ENCODE results near the gene EXOC5.

Gene EXOC5

DNA sequence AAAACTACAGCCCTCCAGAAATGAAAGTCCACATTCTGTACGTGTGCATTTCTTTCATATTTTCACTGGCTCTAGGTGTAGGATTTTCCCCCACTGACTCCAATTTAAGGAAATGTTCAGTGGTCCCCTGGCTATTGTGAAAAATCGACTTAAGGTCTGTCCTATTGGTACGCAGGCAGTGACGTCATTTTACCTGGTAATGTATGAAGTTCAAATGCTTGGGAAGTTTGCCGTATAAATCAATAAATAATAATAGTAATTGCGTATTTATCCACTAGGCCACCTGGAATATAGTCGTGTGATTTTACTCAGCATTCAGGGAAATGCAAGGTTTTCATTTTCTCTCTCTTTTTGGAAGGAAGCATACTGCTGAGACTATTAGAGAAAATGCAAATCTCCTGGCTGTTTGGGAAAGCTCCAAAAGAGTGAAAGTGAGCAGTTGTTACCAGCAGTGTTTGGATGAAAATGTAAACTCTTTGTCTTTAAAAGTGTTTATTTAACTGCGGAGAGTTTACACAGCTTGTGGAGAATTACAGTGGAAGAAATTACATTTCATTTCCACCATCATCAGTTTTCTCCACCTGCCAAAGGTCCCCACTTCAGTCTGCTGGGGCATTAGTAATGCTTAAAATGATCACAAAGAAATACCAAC, 107.0 kb downstream of the EXOC5 start:
- DNase-seq, result no peak

DNA sequence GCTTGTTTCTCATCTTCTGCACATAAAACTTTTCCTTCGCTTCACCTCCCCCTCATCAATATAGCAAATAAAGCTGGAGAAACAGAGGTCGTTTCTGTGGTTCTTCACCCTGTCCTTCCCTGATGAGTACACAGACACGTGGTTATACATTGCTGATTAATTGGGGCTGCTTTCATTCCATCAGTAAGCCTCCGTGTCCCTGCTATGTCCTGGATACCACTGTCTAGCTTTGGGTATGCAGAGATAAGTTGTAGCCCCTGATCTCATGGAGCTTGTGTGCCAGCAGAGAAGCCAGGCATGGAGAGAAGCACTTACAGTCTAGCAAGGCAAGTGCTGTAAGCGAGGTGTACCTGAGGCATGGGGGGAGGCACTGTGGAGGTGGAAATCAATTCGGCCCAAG, 108.4 kb downstream of the EXOC5 start:
- no peak for DNase-seq

DNA sequence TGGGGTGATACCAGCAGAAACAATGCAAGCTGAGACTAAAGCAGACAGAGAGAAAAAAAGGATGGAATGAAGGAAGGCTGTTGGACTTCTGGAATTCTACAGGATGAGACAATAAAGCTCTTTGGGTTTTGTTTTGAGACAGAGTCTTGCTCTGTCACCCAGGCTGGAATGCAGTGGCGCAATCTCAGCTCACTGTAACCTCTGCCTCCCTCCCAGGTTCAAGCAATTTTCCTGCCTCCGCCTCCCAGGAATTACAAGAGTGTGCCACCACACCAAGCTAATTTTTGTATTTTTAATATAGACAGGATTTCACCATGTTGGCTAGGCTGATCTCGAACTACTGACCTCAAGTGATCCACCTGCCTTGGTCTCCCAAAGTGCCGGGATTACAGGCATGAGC, 115.4 kb downstream of the EXOC5 start:
- DNase-seq, result no peak

Measured in Kasumi-1 (cell line).